Mesodermal cell (in vitro differentiated cells): Measurements from ENCODE around the gene TMEM26.

Experiments used
- H3K27ac ChIP-seq: 2 replicates; pipeline ENCODE4 v1.7.0; 2013; ENCODE audit warnings: mild to moderate bottlenecking, low read depth, low read length, moderate library complexity; ENCODE audit not compliant: severe bottlenecking
- H3K36me3 ChIP-seq: 2 replicates; pipeline ENCODE4 v1.7.1; 2013; ENCODE audit warnings: mild to moderate bottlenecking, low read length, moderate library complexity; ENCODE audit not compliant: control insufficient read depth, insufficient read depth
- H3K4me1 ChIP-seq: one replicate; pipeline ENCODE4 v1.7.1; 2013; ENCODE audit warnings: mild to moderate bottlenecking, low read length; ENCODE audit not compliant: insufficient read depth, control insufficient read depth, poor library complexity, severe bottlenecking
- H3K4me3 ChIP-seq: 2 replicates; pipeline ENCODE4 v1.7.0; 2013; ENCODE audit warnings: low read length, control low read depth, mild to moderate bottlenecking; ENCODE audit not compliant: insufficient read depth, poor library complexity, severe bottlenecking; ENCODE audit errors: extremely low read depth
- H3K9me3 ChIP-seq: 2 replicates; pipeline ENCODE4 v1.7.1; 2013; ENCODE audit warnings: mild to moderate bottlenecking, low read length, moderate library complexity; ENCODE audit not compliant: control insufficient read depth
- WGBS, 2 experiments: methylation state at CpG; one replicate each; pipeline ENCODE4 v1.1.5; 2013; ENCODE audit warnings: missing lambda C conversion rate in 2 of 2; ENCODE audit not compliant: insufficient coverage in 2 of 2; 5-methylcytosine and 5-hydroxymethylcytosine counted together

TMEM26 gene

GRCh38 chr10:61376908-61377368, 76.2 kb downstream of the TMEM26 start:
- Histone ChIP-seq H3K36me3 (no peaks in the 10 kb centered on the region), H3K4me3 (no peak overlapping the region), H3K4me1 (no peaks in the 10 kb centered on the region), H3K9me3 (no peaks in the 10 kb centered on the region), H3K27ac (no peak overlapping the region)
- 91 to 97% methylated on average over 13 to 15 of the region's 23 CpGs for WGBS, 2 experiments

DNA sequence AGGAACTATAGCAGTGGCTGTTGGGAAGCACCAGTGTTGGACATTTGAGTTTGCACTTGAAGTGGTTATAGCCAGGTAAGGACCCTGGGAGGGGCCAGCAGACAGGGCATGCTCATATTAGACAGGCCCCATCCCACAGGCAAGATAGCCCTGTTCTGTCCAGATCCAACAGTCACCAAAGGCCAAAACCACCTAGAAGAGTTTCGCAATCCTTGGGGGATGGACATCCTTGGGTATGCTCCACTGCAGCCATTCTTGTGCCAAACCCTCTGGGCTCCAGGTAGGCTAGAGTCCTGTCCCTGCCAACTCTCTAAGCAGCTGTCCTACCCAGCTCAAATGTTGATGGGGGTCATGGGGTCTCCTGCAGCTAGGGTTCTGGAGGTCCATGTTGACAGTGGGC, 76.8 kb downstream of the TMEM26 start:
- H3K4me3 ChIP-seq: no peak overlapping the region
- H3K4me1 ChIP-seq: no peaks in the 10 kb centered on the region
- no peaks in the 10 kb centered on the region for H3K9me3 ChIP-seq
- H3K27ac ChIP-seq: no peak overlapping the region
- H3K36me3 ChIP-seq: no peaks in the 10 kb centered on the region
- 88 to 100% methylated on average over 1 of the region's 1 CpG for WGBS, 2 experiments

- 100% methylated on average over 1 of the region's 1 CpG; no CpG with 5 or more reads in 1 of the 2 experiments for WGBS, 2 experiments
Measured at GRCh38 chr10:61366365-61366764, 86.8 kb downstream of the TMEM26 start.

DNA sequence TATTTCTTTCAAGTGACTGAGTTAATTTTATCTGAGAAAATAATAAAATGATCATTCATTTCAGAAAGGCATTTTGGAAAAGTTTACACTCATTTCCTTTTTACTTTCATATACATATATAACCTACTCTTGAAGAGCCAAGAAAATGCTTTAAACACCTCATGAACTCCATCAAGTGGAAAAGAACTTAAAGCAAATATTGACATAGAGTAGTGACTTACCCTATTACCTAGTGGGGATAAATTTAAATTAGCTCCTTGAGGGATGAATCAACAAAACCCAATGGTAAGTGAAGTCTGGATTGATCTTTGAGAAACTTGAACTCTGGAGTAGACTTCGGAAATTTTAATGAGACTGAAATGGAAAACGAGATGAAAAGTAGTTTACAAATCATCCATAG, 88.6 kb downstream of the TMEM26 start:
- Histone ChIP-seq H3K27ac (no peak overlapping the region), H3K9me3 (no peaks in the 10 kb centered on the region), H3K36me3 (no peaks in the 10 kb centered on the region), H3K4me1 (no peaks in the 10 kb centered on the region), H3K4me3 (no peak overlapping the region)
- WGBS, 2 experiments: 65 to 83% methylated on average over 1 to 2 of the region's 2 CpGs

More at GRCh38 chr10:61366365-61366764, 86.8 kb downstream of the TMEM26 start:
- H3K27ac ChIP-seq: no peak overlapping the region
- H3K4me3 ChIP-seq: no peak overlapping the region
- no peaks in the 10 kb centered on the region for H3K4me1 ChIP-seq
- H3K9me3 ChIP-seq: no peaks in the 10 kb centered on the region
- no peaks in the 10 kb centered on the region for H3K36me3 ChIP-seq

DNA sequence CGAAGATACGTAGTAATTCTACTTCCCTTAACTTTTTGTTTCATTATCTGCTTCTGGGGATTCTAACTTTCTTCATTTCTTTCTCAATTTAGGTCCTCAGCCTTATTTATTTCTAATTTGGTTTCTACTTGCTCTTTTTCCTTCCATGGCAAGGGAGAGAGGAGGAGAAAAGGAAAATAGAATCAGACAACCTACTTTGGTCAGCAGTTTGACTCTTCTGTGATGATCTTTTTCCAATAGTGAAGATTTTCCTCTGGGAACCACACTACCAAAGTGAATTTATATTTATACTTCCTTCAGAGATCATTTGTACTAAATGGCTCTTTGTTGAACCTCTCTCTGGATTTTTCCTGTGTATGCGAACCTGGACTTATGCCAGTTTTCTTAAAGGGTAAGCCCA, 90.2 kb downstream of the TMEM26 start:
- no peak overlapping the region for H3K27ac ChIP-seq
- 95 to 100% methylated on average over 2 of the region's 3 CpGs for WGBS, 2 experiments
- no peaks in the 10 kb centered on the region for H3K4me1 ChIP-seq
- H3K9me3 ChIP-seq: no peaks in the 10 kb centered on the region
- no peaks in the 10 kb centered on the region for H3K36me3 ChIP-seq
- H3K4me3 ChIP-seq: no peak overlapping the region

DNA sequence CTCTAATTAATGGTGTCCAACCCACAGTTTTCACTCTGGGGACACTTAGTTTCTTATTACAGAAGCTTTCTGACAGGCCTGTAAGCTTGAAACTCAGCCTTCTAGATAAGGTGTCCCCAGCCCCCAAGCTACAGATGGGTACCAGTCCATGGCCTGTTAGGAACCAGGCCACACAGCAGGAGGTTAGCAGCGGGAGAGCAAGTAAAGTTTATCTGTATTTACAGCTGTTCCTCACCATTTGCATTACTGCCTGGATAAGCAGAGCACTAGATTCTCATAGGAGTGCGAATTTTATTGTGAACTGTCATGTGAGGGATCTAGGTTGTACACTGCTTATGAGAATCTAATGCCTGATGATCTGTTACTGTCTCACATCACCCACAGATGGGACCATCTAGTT, 93.7 kb downstream of the TMEM26 start:
- no peak overlapping the region for H3K4me3 ChIP-seq
- no peak overlapping the region for H3K27ac ChIP-seq
- H3K4me1 ChIP-seq: no peaks in the 10 kb centered on the region
- no peaks in the 10 kb centered on the region for H3K9me3 ChIP-seq
- WGBS, 2 experiments: 100% methylated on average over 1 of the region's 2 CpGs; no CpG with 5 or more reads in 1 of the 2 experiments
- no peaks in the 10 kb centered on the region for H3K36me3 ChIP-seq

- no CpG with 5 or more reads among the region's 3 CpGs for WGBS, 2 experiments
Measured at GRCh38 chr10:61357687-61358086, 95.5 kb downstream of the TMEM26 start.

More at GRCh38 chr10:61357687-61358086, 95.5 kb downstream of the TMEM26 start:
- no peaks in the 10 kb centered on the region for H3K4me1 ChIP-seq
- no peaks in the 10 kb centered on the region for H3K9me3 ChIP-seq
- no peak overlapping the region for H3K4me3 ChIP-seq
- no peaks in the 10 kb centered on the region for H3K36me3 ChIP-seq
- H3K27ac ChIP-seq: no peak overlapping the region
